A673 (cell line): ENCODE measurements around the gene UMODL1. TPM values are rescaled to one million over a fixed set of nuclear protein-coding genes. Genes with fewer than 3 reads are reported as not detected.
"Not testable (repeated sequence)": the region's sequence is repeated elsewhere in the genome, so short reads cannot be mapped to it uniquely, and the experiment has no call there.

Experiments used
- BruUV-seq: library from RNA; stranded (reverse); fragments of 400-500 nt; replicated peaks from 2 replicates; lab custom pipeline; 2021; lab: Mats Ljungman, UMichigan
- CTCF ChIA-PET: fragments of 300-600 bp; sonication (Branson Sonifier 250); formaldehyde crosslinking; loops from one replicate; lab custom pipeline; 2022; ENCODE audit warnings: antibody characterized with exemption; lab: Charles Lee
- POLR2A ChIA-PET: fragments of 300-600 bp; sonication (Branson Sonifier 250); formaldehyde crosslinking; loops from one replicate; lab custom pipeline; 2022; ENCODE audit warnings: antibody characterized with exemption; ENCODE audit not compliant: low non-redundant PET; lab: Charles Lee
- DNase-seq: peaks from one replicate; pipeline ENCODE4 v3.0.0-alpha.2; 2015; ENCODE audit warnings: low spot score
- H3K27ac ChIP-seq: fragments of 200-600 bp; sonication (generic); 2 replicates; pipeline ENCODE4 v1.5.1; 2016; ENCODE audit warnings: mixed run types, low read depth, mild to moderate bottlenecking, mixed read lengths, antibody characterized with exemption, low read length; ENCODE audit not compliant: poor library complexity, severe bottlenecking
- H3K27me3 ChIP-seq: fragments of 200-600 bp; sonication (generic); replicated peaks from 2 replicates; pipeline ENCODE4 v1.6.1; 2017; ENCODE audit warnings: mixed run types, low read depth, mild to moderate bottlenecking, mixed read lengths, antibody characterized with exemption, low read length; ENCODE audit not compliant: insufficient read depth, poor library complexity
- H3K36me3 ChIP-seq: fragments of 200-600 bp; sonication (generic); 2 replicates; pipeline ENCODE4 v1.6.1; 2016; ENCODE audit warnings: mixed run types, mild to moderate bottlenecking, mixed read lengths, antibody characterized with exemption, low read length; ENCODE audit not compliant: insufficient read depth, poor library complexity, severe bottlenecking
- H3K4me1 ChIP-seq: fragments of 200-600 bp; sonication (generic); 2 replicates; pipeline ENCODE4 v1.6.1; 2017; ENCODE audit warnings: mixed run types, mild to moderate bottlenecking, mixed read lengths, antibody characterized with exemption, low read length; ENCODE audit not compliant: insufficient read depth, poor library complexity, severe bottlenecking
- H3K4me3 ChIP-seq: fragments of 200-600 bp; sonication (generic); 2 replicates; pipeline ENCODE4 v1.5.1; 2016; ENCODE audit warnings: low read depth, mixed run types, mild to moderate bottlenecking, mixed read lengths, low read length; ENCODE audit not compliant: poor library complexity, severe bottlenecking
- H3K9me3 ChIP-seq: fragments of 200-600 bp; sonication (generic); 2 replicates; pipeline ENCODE4 v1.6.1; 2016; ENCODE audit warnings: mixed run types, low read depth, mild to moderate bottlenecking, mixed read lengths, antibody characterized with exemption, low read length; ENCODE audit not compliant: poor library complexity, severe bottlenecking
- CTCF ChIP-seq: fragments of 300-800, 200-600 bp; sonication (generic); conservative IDR thresholded peaks from 2 replicates; pipeline ENCODE4 v1.5.1; 2017; ENCODE audit warnings: low read depth, mild to moderate bottlenecking, antibody characterized with exemption, low read length, moderate library complexity, mixed read lengths
- EZH2 ChIP-seq: fragments of 200-600 bp; sonication (generic); IDR thresholded peaks from 2 replicates; pipeline ENCODE4 v1.6.1; 2017; ENCODE audit warnings: borderline replicate concordance, low read depth, mild to moderate bottlenecking, mixed read lengths, antibody characterized with exemption, low read length; ENCODE audit not compliant: poor library complexity, severe bottlenecking
- intact Hi-C: fragments of 100-400 bp; cut with micrococcal nuclease; formaldehyde crosslinking; loops from one replicate; pipeline ENCODE4 v1.10.0; 2022; ENCODE audit not compliant: unreplicated experiment
- total RNA-seq: library from RNA; stranded (reverse); gene quantifications from 2 replicates; pipeline ENCODE4 v1.2.3, GENCODE V29; 2021

The UMODL1 gene
- total RNA-seq, 1 experiment from 2014 or later, result not detected

- ChIA-PET POLR2A (no interaction called here), CTCF (no interaction called here)
- H3K9me3 ChIP-seq, result no peaks in the 10 kb centered on the region
- H3K36me3 ChIP-seq, result no peaks in the 10 kb centered on the region
- H3K4me3 ChIP-seq, result no peak overlapping the region
- DNase-seq, result no peak
- no peaks in the 10 kb centered on the region for H3K27me3 ChIP-seq
- BruUV-seq, result no TSS peak
- intact Hi-C loops, result no loop called here
- no peak overlapping the region for H3K27ac ChIP-seq
- TF ChIP-seq CTCF, result no peak
- TF ChIP-seq EZH2, result no peak
- peaks cover 6% of the 10 kb centered on the region for H3K4me1 ChIP-seq
Observed at GRCh38 chr21:42075686-42076471, 4.8 kb downstream of the UMODL1 start.

GRCh38 chr21:42077685-42078238 is 6.6 kb downstream of the UMODL1 start:
- CTCF ChIA-PET, BruUV-seq: not testable (repeated sequence)

GRCh38 chr21:42078247-42079007 is 7.3 kb downstream of the UMODL1 start:
- H3K27me3 ChIP-seq, H3K36me3 ChIP-seq, DNase-seq, intact Hi-C loops, POLR2A ChIA-PET, H3K27ac ChIP-seq, H3K4me3 ChIP-seq, H3K9me3 ChIP-seq, BruUV-seq, H3K4me1 ChIP-seq, CTCF ChIA-PET: not testable (repeated sequence)

More at GRCh38 chr21:42077685-42078238, 6.6 kb downstream of the UMODL1 start:
- H3K36me3 ChIP-seq, H3K27me3 ChIP-seq, H3K9me3 ChIP-seq, intact Hi-C loops, DNase-seq, H3K27ac ChIP-seq, H3K4me3 ChIP-seq, POLR2A ChIA-PET, H3K4me1 ChIP-seq: not testable (repeated sequence)
